ENCODE measurements around the gene MCCC1.

MCCC1 gene

DNA sequence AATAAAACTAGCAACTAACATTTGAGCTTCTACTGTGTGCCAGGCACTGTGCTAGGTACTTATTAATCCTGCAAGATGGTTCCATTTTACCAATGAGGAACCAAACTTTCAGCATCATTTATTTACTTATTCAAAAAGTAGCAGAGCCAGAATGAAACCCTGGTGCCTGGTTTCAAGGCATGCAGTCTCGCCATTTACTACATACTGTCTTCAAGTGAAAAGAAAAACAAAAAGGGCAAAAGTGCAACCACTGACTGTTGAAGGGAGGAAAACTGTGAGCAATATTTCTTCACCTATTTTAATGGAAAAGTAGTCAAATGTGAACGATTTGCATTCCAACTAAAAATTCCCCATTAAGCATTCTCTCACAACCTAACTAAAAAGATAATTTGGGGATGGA, 127.7 kb downstream of the MCCC1 start:
- H3K27me3 Mint-ChIP-seq, result no peaks in the 10 kb centered on the region
- no peak overlapping the region for H3K4me3 Mint-ChIP-seq
- peaks cover 7% of the 10 kb centered on the region for H3K36me3 Mint-ChIP-seq (ENCODE audit: low read depth)
- DNase-seq, result no peak
- H3K9me3 Mint-ChIP-seq, result no peaks in the 10 kb centered on the region
- H3K4me1 Mint-ChIP-seq (ENCODE audit: low read depth), result peaks cover 70% of the 10 kb centered on the region
- H3K27ac Mint-ChIP-seq, result no peak overlapping the region

DNA sequence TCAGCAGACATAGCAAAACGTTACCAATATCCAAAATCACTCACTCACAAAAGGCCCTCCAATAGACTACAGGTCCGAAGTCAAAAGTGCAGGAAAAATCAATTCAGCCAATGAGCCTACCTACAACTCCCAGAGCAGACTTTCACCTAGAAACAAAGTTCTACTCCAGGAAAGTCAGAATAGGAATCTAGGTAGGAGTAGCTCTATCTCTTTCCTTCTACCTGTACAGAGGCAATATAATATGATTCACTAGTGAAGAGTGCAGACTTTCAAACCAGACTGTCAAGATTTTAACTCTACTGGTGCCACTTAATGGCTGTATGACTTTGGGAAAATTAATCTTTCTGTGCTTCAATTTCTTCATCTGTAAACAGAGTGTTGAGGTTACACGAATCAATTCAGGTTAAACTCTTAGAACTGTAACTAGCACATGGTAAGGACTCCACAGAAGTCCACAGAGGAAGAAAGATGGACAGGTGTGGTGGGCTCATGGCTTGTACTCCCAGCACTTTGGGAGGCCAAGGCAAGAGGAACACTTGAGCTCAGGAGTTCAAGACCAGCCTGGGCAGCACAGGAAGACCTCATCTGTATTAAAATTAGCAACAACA, 128.4 kb downstream of the MCCC1 start:
- peaks cover 70% of the 10 kb centered on the region for H3K4me1 Mint-ChIP-seq (ENCODE audit: low read depth)
- H3K4me3 Mint-ChIP-seq, result no peak overlapping the region
- no peak for DNase-seq
- H3K27ac Mint-ChIP-seq, result peak overlapping the region; percentile 46
- no peaks in the 10 kb centered on the region for H3K27me3 Mint-ChIP-seq
- H3K9me3 Mint-ChIP-seq, result no peaks in the 10 kb centered on the region
- peaks cover 7% of the 10 kb centered on the region for H3K36me3 Mint-ChIP-seq (ENCODE audit: low read depth)

DNA sequence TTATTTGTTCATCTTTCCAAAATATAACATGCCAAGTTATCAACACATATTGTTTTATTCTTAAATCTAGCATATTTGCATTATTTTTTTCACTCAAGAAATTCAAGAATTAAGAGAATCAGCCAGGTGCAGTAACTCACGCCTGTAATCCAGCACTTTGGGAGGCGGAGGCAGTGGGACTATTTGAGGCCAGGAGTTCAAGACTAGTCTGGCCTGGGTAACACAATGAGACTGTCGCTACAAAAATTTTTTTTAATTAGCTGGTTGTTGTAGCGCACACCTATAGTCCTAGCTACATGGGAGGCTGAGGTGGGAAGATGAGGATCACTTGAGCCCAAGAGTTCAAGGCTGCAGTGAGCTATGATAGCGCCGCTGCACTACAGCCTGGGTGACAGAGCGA, 129.4 kb downstream of the MCCC1 start:
- Mint-ChIP-seq H3K27me3 (no peaks in the 10 kb centered on the region), H3K36me3 (ENCODE audit: low read depth) (peaks cover 16% of the 10 kb centered on the region), H3K4me3 (no peak overlapping the region), H3K4me1 (ENCODE audit: low read depth) (peaks cover 74% of the 10 kb centered on the region), H3K9me3 (no peaks in the 10 kb centered on the region), H3K27ac (no peak overlapping the region)
- DNase-seq, result no peak

GRCh38 chr3:182969277-182969676, 130.0 kb downstream of the MCCC1 start:
- Mint-ChIP-seq H3K4me3 (no peak overlapping the region), H3K9me3 (no peaks in the 10 kb centered on the region), H3K27ac (peak overlapping the region; percentile 55), H3K36me3 (ENCODE audit: low read depth) (peaks cover 19% of the 10 kb centered on the region), H3K27me3 (no peaks in the 10 kb centered on the region), H3K4me1 (ENCODE audit: low read depth) (peaks cover 73% of the 10 kb centered on the region)
- DNase-seq, result no peak

DNA sequence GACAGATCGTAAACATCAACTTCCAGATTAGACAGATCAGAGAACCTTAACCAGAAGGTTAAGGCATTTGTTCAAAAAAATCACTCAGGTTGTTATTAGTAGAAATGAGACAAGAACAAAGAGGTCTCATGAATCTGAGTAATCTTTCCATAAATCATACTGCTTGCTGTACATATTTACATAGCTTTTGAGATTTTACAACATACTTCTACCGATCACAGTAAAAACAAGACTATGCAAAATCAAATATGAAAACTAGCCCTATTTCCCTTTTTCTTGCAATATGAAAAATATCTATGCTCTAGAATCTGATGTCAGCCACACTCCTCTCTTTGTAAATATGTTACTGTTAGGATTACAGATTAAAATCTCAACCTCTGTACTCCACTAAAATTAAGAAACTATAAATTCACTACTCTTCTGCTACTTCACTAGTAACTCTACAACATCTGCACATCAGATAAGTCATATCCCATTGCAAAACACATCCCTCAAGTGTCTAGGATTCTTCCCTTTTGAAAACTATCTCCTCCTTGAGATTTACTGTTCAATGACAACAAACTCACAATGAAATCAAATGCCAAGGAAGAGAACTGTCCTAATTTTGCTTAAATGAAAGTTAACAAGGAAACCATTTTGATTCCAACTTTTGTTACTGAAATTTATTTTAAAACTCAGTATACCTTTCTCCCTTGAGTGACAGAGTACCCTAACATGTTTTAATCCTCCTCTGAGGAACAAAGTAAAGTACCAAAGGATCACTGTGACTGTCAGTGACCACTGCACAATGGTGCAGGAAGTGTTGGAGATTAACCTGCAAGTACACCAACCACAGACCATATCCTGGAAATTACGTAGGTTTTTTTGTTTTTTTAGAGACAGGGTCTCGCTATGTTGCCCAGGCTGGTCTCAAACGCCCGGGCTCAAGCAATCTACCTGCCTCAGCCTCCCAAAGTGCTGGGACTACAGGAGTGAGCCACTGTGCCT, 131.8 kb downstream of the MCCC1 start:
- no peak overlapping the region for H3K4me3 Mint-ChIP-seq
- H3K36me3 Mint-ChIP-seq (ENCODE audit: low read depth), result peaks cover 27% of the 10 kb centered on the region
- H3K27me3 Mint-ChIP-seq, result no peaks in the 10 kb centered on the region
- H3K9me3 Mint-ChIP-seq, result no peaks in the 10 kb centered on the region
- H3K4me1 Mint-ChIP-seq (ENCODE audit: low read depth), result peaks cover 68% of the 10 kb centered on the region
- no peak for DNase-seq
- peak overlapping the region; percentile 84 for H3K27ac Mint-ChIP-seq

GRCh38 chr3:182965861-182966366, 133.4 kb downstream of the MCCC1 start:
- Mint-ChIP-seq H3K4me3 (no peak overlapping the region), H3K36me3 (ENCODE audit: low read depth) (peaks cover 39% of the 10 kb centered on the region), H3K9me3 (no peaks in the 10 kb centered on the region), H3K27ac (peak overlapping the region; percentile 74), H3K27me3 (no peaks in the 10 kb centered on the region), H3K4me1 (ENCODE audit: low read depth) (peaks cover 60% of the 10 kb centered on the region)
- DNase-seq, result no peak

All from activated T-cell treated with anti-CD3 and anti-CD28 coated beads, Interleukin-2, amount 50 U/mL, for 24 hours (primary cell).